ENCODE measurements around the gene TREM1. TPM values are rescaled to one million over a fixed set of nuclear protein-coding genes. Genes with fewer than 3 reads are reported as not detected.
"Not testable (repeated sequence)": the region's sequence is repeated elsewhere in the genome, so short reads cannot be mapped to it uniquely, and the experiment has no call there.

Gene TREM1
- total RNA-seq, 1 donor from 2014 or later = 1.8 TPM

GRCh38 chr6:41306187-41306854 is 19.8 kb upstream of the TREM1 start:
- DNase-seq (ENCODE audit: low read depth) (peak; percentile 64), FAIRE-seq (no peak)
- H3K36me3 ChIP-seq (ENCODE audit: control insufficient read depth, insufficient read depth, low read length) = no peaks in the 10 kb centered on the region
- TF ChIP-seq CTCF (IDR thresholded peaks at IDR 0.05; ENCODE audit: insufficient read depth, low read length, severe bottlenecking) = peak; percentile 57
- H3K27me3 ChIP-seq (ENCODE audit: control insufficient read depth, insufficient read depth, low read length) = no peaks in the 10 kb centered on the region
- H3K4me3 ChIP-seq (ENCODE audit: low read depth, low read length) = no peak overlapping the region

- Histone ChIP-seq H3K27me3 (ENCODE audit: control insufficient read depth, insufficient read depth, low read length) (no peaks in the 10 kb centered on the region), H3K36me3 (ENCODE audit: control insufficient read depth, insufficient read depth, low read length) (no peaks in the 10 kb centered on the region), H3K4me3 (ENCODE audit: low read depth, low read length) (no peak overlapping the region)
- DNase-seq (ENCODE audit: low read depth) = no peak
- no peak for TF ChIP-seq CTCF (IDR thresholded peaks at IDR 0.05; ENCODE audit: insufficient read depth, low read length, severe bottlenecking)
- no peak for FAIRE-seq
Measured at GRCh38 chr6:41302638-41303037, 16.2 kb upstream of the TREM1 start.

- H3K36me3 ChIP-seq (ENCODE audit: control insufficient read depth, insufficient read depth, low read length) = no peaks in the 10 kb centered on the region
- FAIRE-seq (no peak), DNase-seq (ENCODE audit: low read depth) (no peak)
- no peak for TF ChIP-seq CTCF (IDR thresholded peaks at IDR 0.05; ENCODE audit: insufficient read depth, low read length, severe bottlenecking)
- H3K27me3 ChIP-seq (ENCODE audit: control insufficient read depth, insufficient read depth, low read length) = no peaks in the 10 kb centered on the region
- no peak overlapping the region for H3K4me3 ChIP-seq (ENCODE audit: low read depth, low read length)
Measured at GRCh38 chr6:41298785-41299502, 12.5 kb upstream of the TREM1 start.

- H3K36me3 ChIP-seq (ENCODE audit: control insufficient read depth, insufficient read depth, low read length); FAIRE-seq; H3K27me3 ChIP-seq (ENCODE audit: control insufficient read depth, insufficient read depth, low read length); H3K4me3 ChIP-seq (ENCODE audit: low read depth, low read length): not testable (repeated sequence)
- peak; percentile 36 for DNase-seq (ENCODE audit: low read depth)
Measured at GRCh38 chr6:41297248-41297647, 10.8 kb upstream of the TREM1 start.

GRCh38 chr6:41294214-41294872 is 7.9 kb upstream of the TREM1 start:
- H3K27me3 ChIP-seq (ENCODE audit: control insufficient read depth, insufficient read depth, low read length) = no peaks in the 10 kb centered on the region

More at GRCh38 chr6:41294214-41294872, 7.9 kb upstream of the TREM1 start:
- no peak for TF ChIP-seq CTCF (IDR thresholded peaks at IDR 0.05; ENCODE audit: insufficient read depth, low read length, severe bottlenecking)
- H3K36me3 ChIP-seq (ENCODE audit: control insufficient read depth, insufficient read depth, low read length) = no peaks in the 10 kb centered on the region
- no peak overlapping the region for H3K4me3 ChIP-seq (ENCODE audit: low read depth, low read length)
- DNase-seq (ENCODE audit: low read depth) = no peak
- peak; percentile 18 for FAIRE-seq

Data from bronchial epithelial cell (primary cell).